Keratinocyte (primary cell): ENCODE measurements around the gene ENG. TPM values are rescaled to one million over a fixed set of nuclear protein-coding genes. Genes with fewer than 3 reads are reported as not detected.

Source experiments
- DNase-seq: peaks from one replicate; pipeline ENCODE4 v3.0.0-alpha.2; 2011; ENCODE audit warnings: low read depth, missing footprints, low spot score
- FAIRE-seq: peaks from 2 replicates; lab custom pipeline; 2011; peaks lifted over from hg19 to GRCh38; lab: Jason Lieb, UNC
- H2AFZ ChIP-seq: 2 replicates; pipeline ENCODE4 v1.6.0; 2012; ENCODE audit warnings: low read length, control low read depth, inconsistent platforms; ENCODE audit not compliant: control insufficient read depth
- H3K27ac ChIP-seq: 2 replicates; pipeline ENCODE4 v1.5.1; 2011; ENCODE audit warnings: low read length; ENCODE audit not compliant: control insufficient read depth, insufficient read depth
- H3K27me3 ChIP-seq: 3 replicates; pipeline ENCODE4 v1.6.0; 2011; ENCODE audit warnings: low read length; ENCODE audit not compliant: control insufficient read depth, insufficient read depth; ENCODE audit errors: extremely low read depth
- H3K36me3 ChIP-seq, 2 experiments: 2 replicates in 1 of 2; 3 replicates in 1 of 2; pipeline ENCODE4 v1.5.1; 2011; ENCODE audit warnings: low read length in 2 of 2, mild to moderate bottlenecking in 1 of 2; ENCODE audit not compliant: control insufficient read depth in 2 of 2, insufficient read depth in 2 of 2; ENCODE audit errors: extremely low read depth in 1 of 2
- H3K4me1 ChIP-seq: 3 replicates; pipeline ENCODE4 v1.5.1; 2011; ENCODE audit warnings: low read length; ENCODE audit not compliant: control insufficient read depth, insufficient read depth; ENCODE audit errors: extremely low read depth
- H3K4me2 ChIP-seq: 3 replicates; pipeline ENCODE4 v1.6.0; 2011; ENCODE audit warnings: low read depth, low read length; ENCODE audit not compliant: control insufficient read depth, insufficient read depth; ENCODE audit errors: extremely low read depth
- H3K4me3 ChIP-seq, 3 experiments: fragments of 200-600 bp in 1 of 3; sonication (generic) in 1 of 3; 2 replicates in 2 of 3; 3 replicates in 1 of 3; pipeline ENCODE4 v1.5.1; 2011 to 2016; ENCODE audit warnings: low read length in 3 of 3, mild to moderate bottlenecking in 3 of 3, control low read depth in 2 of 3, inconsistent platforms in 1 of 3, low read depth in 1 of 3, mixed read lengths in 1 of 3, mixed run types in 1 of 3, moderate library complexity in 1 of 3; ENCODE audit not compliant: control insufficient read depth in 2 of 3, insufficient read depth in 2 of 3; ENCODE audit errors: extremely low read depth in 1 of 3
- H3K79me2 ChIP-seq: 2 replicates; pipeline ENCODE4 v1.6.0; 2012; ENCODE audit warnings: low read length; ENCODE audit not compliant: control insufficient read depth, insufficient read depth
- H3K9ac ChIP-seq: 3 replicates; pipeline ENCODE4 v1.6.0; 2011; ENCODE audit warnings: low read length; ENCODE audit not compliant: control insufficient read depth, insufficient read depth; ENCODE audit errors: extremely low read depth
- H3K9me1 ChIP-seq: 3 replicates; pipeline ENCODE4 v1.6.0; 2011; ENCODE audit warnings: low read length; ENCODE audit not compliant: control insufficient read depth, insufficient read depth; ENCODE audit errors: extremely low read depth
- H3K9me3 ChIP-seq: 2 replicates; pipeline ENCODE4 v1.5.1; 2012; ENCODE audit warnings: low read depth, low read length; ENCODE audit not compliant: control insufficient read depth
- H4K20me1 ChIP-seq: 3 replicates; pipeline ENCODE4 v1.6.0; 2011; ENCODE audit warnings: low read length; ENCODE audit not compliant: control insufficient read depth, insufficient read depth; ENCODE audit errors: extremely low read depth
- CTCF ChIP-seq, 3 experiments: IDR thresholded peaks in 1 of 3; conservative IDR thresholded peaks in 1 of 3; optimal IDR thresholded peaks in 1 of 3; 2 replicates in 2 of 3; 3 replicates in 1 of 3; pipeline versions ENCODE3 to v1.5.1; 2011; ENCODE audit warnings: low read length in 3 of 3, mild to moderate bottlenecking in 3 of 3, moderate library complexity in 2 of 3, control low read depth in 1 of 3, inconsistent platforms in 1 of 3; ENCODE audit not compliant: insufficient read depth in 2 of 3; ENCODE audit errors: extremely low read depth in 1 of 3
- EZH2 ChIP-seq: IDR thresholded peaks from one replicate; pipeline ENCODE4 v1.6.1; 2012; ENCODE audit warnings: inconsistent platforms, mild to moderate bottlenecking, low read length, moderate library complexity
- dilution Hi-C: fragments of 300-500 bp; cut with MboI; formaldehyde crosslinking; loops from one replicate; pipeline ENCODE4 v1.7.0; 2020; ENCODE audit warnings: low sequenced_read_pairs; ENCODE audit not compliant: extremely low pct_ligation_motif_present
- polyA plus RNA-seq, 5 experiments: library from polyadenylated mRNA; depleted of rRNA in 3 of 5; stranded (reverse) in 3 of 5; stranded (forward) in 1 of 5; unstranded in 1 of 5; fragments of >200 nt; gene quantifications; 1 replicate in 1 of 5; 2 replicates in 3 of 5; 3 replicates in 1 of 5; pipeline versions ENCODE4 v1.2.1 to v1.2.3, GENCODE V29; 2011 to 2012; ENCODE audit warnings: missing spikeins in 2 of 5, low read depth in 1 of 5, low replicate concordance in 1 of 5

Gene ENG
- polyA plus RNA-seq, 1 donor (not counting 4 experiments of a cell fraction or from before 2014, with no cell fraction given) = 0.22 TPM

- no peak overlapping the region for H2AFZ ChIP-seq
- no peak overlapping the region for H3K9ac ChIP-seq
- no peaks in the 10 kb centered on the region for H3K9me3 ChIP-seq
- peaks cover 9% of the 10 kb centered on the region for H4K20me1 ChIP-seq
- DNase-seq = no peak
- no peaks in the 10 kb centered on the region for H3K27me3 ChIP-seq
- no peak overlapping the region for H3K4me2 ChIP-seq
- H3K4me3 ChIP-seq = no peak overlapping the region
- H3K27ac ChIP-seq = no peak overlapping the region
- no peak for TF ChIP-seq EZH2
- TF ChIP-seq CTCF (optimal IDR thresholded peaks at IDR 0.05 in 1 of 3, IDR thresholded peaks at IDR 0.05 in 1 of 3, conservative IDR thresholded peaks at IDR 0.05 in 1 of 3; ENCODE audit: extremely low read depth in 1 of 3, insufficient read depth in 2 of 3, low read length in 3 of 3) = no peak
- FAIRE-seq = no peak
- dilution Hi-C loops = no loop called here
- peaks cover 45 to 49% of the 10 kb centered on the region in 2 experiments for H3K36me3 ChIP-seq
- H3K4me1 ChIP-seq = peaks cover 19% of the 10 kb centered on the region
- no peaks in the 10 kb centered on the region for H3K79me2 ChIP-seq
- H3K9me1 ChIP-seq = peaks cover 3% of the 10 kb centered on the region
Measured at GRCh38 chr9:127812011-127812410, 42.4 kb downstream of the ENG start.

GRCh38 chr9:127810378-127811187 lies 43.9 kb downstream of the ENG start:
- peaks cover 53 to 55% of the 10 kb centered on the region in 2 experiments for H3K36me3 ChIP-seq
- no peak overlapping the region for H3K4me2 ChIP-seq
- H3K9ac ChIP-seq = no peak overlapping the region
- no peak for DNase-seq
- FAIRE-seq = no peak
- H3K27me3 ChIP-seq = no peaks in the 10 kb centered on the region
- H3K79me2 ChIP-seq = peaks cover 4% of the 10 kb centered on the region
- H3K4me1 ChIP-seq = peaks cover 19% of the 10 kb centered on the region
- peaks cover 3% of the 10 kb centered on the region for H3K9me1 ChIP-seq
- H3K9me3 ChIP-seq = no peaks in the 10 kb centered on the region
- dilution Hi-C loops = no loop called here
- no peak overlapping the region for H3K4me3 ChIP-seq
- no peak for TF ChIP-seq CTCF (optimal IDR thresholded peaks at IDR 0.05 in 1 of 3, IDR thresholded peaks at IDR 0.05 in 1 of 3, conservative IDR thresholded peaks at IDR 0.05 in 1 of 3; ENCODE audit: extremely low read depth in 1 of 3, insufficient read depth in 2 of 3, low read length in 3 of 3)
- no peak for TF ChIP-seq EZH2
- H4K20me1 ChIP-seq = peaks cover 9% of the 10 kb centered on the region
- H3K27ac ChIP-seq = no peak overlapping the region
- H2AFZ ChIP-seq = no peak overlapping the region
